ENCODE results near the gene CDK15. TPM values are rescaled to one million over a fixed set of nuclear protein-coding genes. Genes with fewer than 3 reads are reported as not detected.

Gene CDK15
- polyA plus RNA-seq, 1 experiment: 18.6 TPM

GRCh38 chr2:201833781-201834180, 27.4 kb downstream of the CDK15 start:
- CTCF ChIA-PET: no interaction called here

GRCh38 chr2:201835066-201835465, 28.7 kb downstream of the CDK15 start:
- Histone ChIP-seq H3K4me3 (ENCODE audit: low read depth, low read length) (no peak overlapping the region), H3K9me3 (ENCODE audit: control insufficient read depth, insufficient read depth, low read length) (no peaks in the 10 kb centered on the region), H3K27ac (ENCODE audit: low read depth, low read length) (no peak overlapping the region), H3K27me3 (ENCODE audit: control insufficient read depth, insufficient read depth, low read length) (no peaks in the 10 kb centered on the region)
- POLR2A ChIA-PET: no interaction called here
- CTCF ChIA-PET: no interaction called here
- no peak for DNase-seq (ENCODE audit: low read depth, low spot score)
- TF ChIP-seq CTCF (IDR thresholded peaks at IDR 0.05; ENCODE audit: low read depth, low read length): no peak

More at GRCh38 chr2:201833781-201834180, 27.4 kb downstream of the CDK15 start:
- Histone ChIP-seq H3K27ac (ENCODE audit: low read depth, low read length) (no peak overlapping the region), H3K27me3 (ENCODE audit: control insufficient read depth, insufficient read depth, low read length) (no peaks in the 10 kb centered on the region), H3K4me3 (ENCODE audit: low read depth, low read length) (no peak overlapping the region), H3K9me3 (ENCODE audit: control insufficient read depth, insufficient read depth, low read length) (no peaks in the 10 kb centered on the region)
- POLR2A ChIA-PET: no interaction called here
- no peak for TF ChIP-seq CTCF (IDR thresholded peaks at IDR 0.05; ENCODE audit: low read depth, low read length)
- DNase-seq (ENCODE audit: low read depth, low spot score): no peak

GRCh38 chr2:201837391-201837790, 31.1 kb downstream of the CDK15 start:
- TF ChIP-seq CTCF (IDR thresholded peaks at IDR 0.05; ENCODE audit: low read depth, low read length): no peak
- H3K27me3 ChIP-seq (ENCODE audit: control insufficient read depth, insufficient read depth, low read length): no peaks in the 10 kb centered on the region
- CTCF ChIA-PET: interaction anchor here (0.6 kb wide), 1 partner anchor 34 kb away, joined by 3 read pairs; no protein-coding TSS in a partner anchor
- no peak for DNase-seq (ENCODE audit: low read depth, low spot score)
- no peak overlapping the region for H3K4me3 ChIP-seq (ENCODE audit: low read depth, low read length)
- no peak overlapping the region for H3K27ac ChIP-seq (ENCODE audit: low read depth, low read length)
- POLR2A ChIA-PET: interaction anchor here (0.6 to 0.7 kb wide), 2 partner anchors 18 to 298 kb away, joined by 3 to 15 read pairs; no protein-coding TSS in a partner anchor
- no peaks in the 10 kb centered on the region for H3K9me3 ChIP-seq (ENCODE audit: control insufficient read depth, insufficient read depth, low read length)

GRCh38 chr2:201837824-201838431, 31.6 kb downstream of the CDK15 start:
- H3K27ac ChIP-seq (ENCODE audit: low read depth, low read length): no peak overlapping the region
- H3K4me3 ChIP-seq (ENCODE audit: low read depth, low read length): no peak overlapping the region
- H3K9me3 ChIP-seq (ENCODE audit: control insufficient read depth, insufficient read depth, low read length): no peaks in the 10 kb centered on the region
- H3K27me3 ChIP-seq (ENCODE audit: control insufficient read depth, insufficient read depth, low read length): no peaks in the 10 kb centered on the region
- TF ChIP-seq CTCF (IDR thresholded peaks at IDR 0.05; ENCODE audit: low read depth, low read length): no peak
- DNase-seq (ENCODE audit: low read depth, low spot score): no peak
- ChIA-PET POLR2A (interaction anchor here (0.6 to 0.7 kb wide), 2 partner anchors 17 to 297 kb away, joined by 3 to 15 read pairs; no protein-coding TSS in a partner anchor), CTCF (interaction anchor here (0.6 kb wide), 1 partner anchor 34 kb away, joined by 3 read pairs; no protein-coding TSS in a partner anchor)

- no peak for DNase-seq (ENCODE audit: low read depth, low spot score)
- H3K27me3 ChIP-seq (ENCODE audit: control insufficient read depth, insufficient read depth, low read length): no peaks in the 10 kb centered on the region
- H3K4me3 ChIP-seq (ENCODE audit: low read depth, low read length): no peak overlapping the region
- no peak for TF ChIP-seq CTCF (IDR thresholded peaks at IDR 0.05; ENCODE audit: low read depth, low read length)
- H3K9me3 ChIP-seq (ENCODE audit: control insufficient read depth, insufficient read depth, low read length): no peaks in the 10 kb centered on the region
- CTCF ChIA-PET: no interaction called here
- H3K27ac ChIP-seq (ENCODE audit: low read depth, low read length): no peak overlapping the region
- POLR2A ChIA-PET: no interaction called here
These were observed 33.4 kb downstream of the CDK15 start for GRCh38 chr2:201839727-201840126.
